ENCODE measurements around the gene RNF212B. TPM values are rescaled to one million over a fixed set of nuclear protein-coding genes. Genes with fewer than 3 reads are reported as not detected.

RNF212B gene
- total and polyA plus RNA-seq, 2 of the 13 experiments (the other 11 are each of a cell fraction or from before 2014, with no cell fraction given): 0.05 TPM; not detected in 1

DNA sequence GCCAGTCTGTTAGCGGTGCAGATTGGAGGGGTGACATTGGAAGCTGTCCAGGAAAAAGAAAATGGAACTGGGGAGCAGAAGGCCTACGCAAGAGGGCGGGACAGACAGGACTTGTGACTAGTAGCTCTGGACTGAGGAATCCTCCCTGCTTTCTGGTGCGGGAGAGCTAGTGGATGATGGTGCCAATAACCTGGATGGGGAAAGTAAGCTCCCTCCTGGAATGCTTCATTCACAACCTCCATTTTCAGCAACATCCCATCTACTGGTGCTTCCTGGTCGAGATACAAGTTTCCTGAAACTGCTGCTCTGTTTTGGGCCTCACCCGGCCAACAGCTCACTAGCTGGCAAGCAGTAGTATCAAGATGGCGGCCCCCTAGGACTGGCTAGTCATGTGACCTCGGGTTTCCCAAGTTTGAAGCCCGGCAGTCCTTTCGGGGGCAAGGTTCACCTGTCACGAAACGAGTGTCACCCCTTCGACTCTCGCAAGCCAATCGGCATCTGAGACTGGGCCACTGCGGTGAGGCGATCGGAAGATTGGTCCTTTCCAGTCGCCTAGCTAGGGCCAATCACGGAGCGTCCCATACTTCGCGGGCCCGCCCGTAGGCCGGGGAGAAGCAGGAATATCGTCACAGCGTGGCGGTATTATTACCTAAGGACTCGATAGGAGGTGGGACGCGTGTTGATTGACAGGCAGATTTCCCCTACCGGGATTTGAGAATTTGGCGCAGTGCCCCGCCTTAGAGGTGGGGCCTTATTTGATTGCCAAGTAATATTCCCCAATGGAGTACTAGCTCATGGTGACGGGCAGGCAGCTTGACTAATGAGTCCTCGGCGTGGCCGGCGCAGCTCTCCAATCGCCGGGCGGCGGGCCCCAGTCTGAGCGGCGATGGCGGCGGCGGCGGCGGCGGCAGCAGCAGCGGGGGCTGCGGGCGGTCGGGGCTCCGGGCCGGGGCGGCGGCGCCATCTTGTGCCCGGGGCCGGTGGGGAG lies 83.1 kb downstream of the RNF212B start, which contains the start of gene PABPN1 (continued):
- TF ChIP-seq, protein P1, sequence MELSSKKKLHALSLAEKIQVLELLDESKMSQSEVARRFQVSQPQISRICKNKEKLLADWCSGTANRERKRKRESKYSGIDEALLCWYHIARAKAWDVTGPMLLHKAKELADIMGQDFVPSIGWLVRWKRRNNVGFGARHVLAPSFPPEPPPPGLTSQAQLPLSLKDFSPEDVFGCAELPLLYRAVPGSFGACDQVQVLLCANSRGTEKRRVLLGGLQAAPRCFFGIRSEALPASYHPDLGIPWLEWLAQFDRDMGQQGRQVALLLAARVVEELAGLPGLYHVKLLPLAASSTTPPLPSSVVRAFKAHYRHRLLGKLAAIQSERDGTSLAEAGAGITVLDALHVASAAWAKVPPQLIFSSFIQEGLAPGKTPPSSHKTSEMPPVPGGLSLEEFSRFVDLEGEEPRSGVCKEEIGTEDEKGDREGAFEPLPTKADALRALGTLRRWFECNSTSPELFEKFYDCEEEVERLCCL (CRISPR knock-in tag; IDR thresholded peaks at IDR 0.05; ENCODE audit: borderline replicate concordance): no peak; the same call in 1 of the 2 replicates
- TF ChIP-seq, protein P2, sequence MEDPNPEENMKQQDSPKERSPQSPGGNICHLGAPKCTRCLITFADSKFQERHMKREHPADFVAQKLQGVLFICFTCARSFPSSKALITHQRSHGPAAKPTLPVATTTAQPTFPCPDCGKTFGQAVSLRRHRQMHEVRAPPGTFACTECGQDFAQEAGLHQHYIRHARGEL (CRISPR knock-in tag; IDR thresholded peaks at IDR 0.05): no peak
- TF ChIP-seq ZNF446 (CRISPR knock-in tag; IDR thresholded peaks at IDR 0.05) (peak; percentile 76; the same call in 1 of the 2 replicates), KLF13 (CRISPR knock-in tag; IDR thresholded peaks at IDR 0.05) (peak; percentile 97; the same call in 1 of the 2 replicates), KDM5B (CRISPR knock-in tag; IDR thresholded peaks at IDR 0.05; ENCODE audit: borderline replicate concordance) (peak; percentile 86), NCOA2 (CRISPR knock-in tag; IDR thresholded peaks at IDR 0.05) (peak; percentile 82), CBX1 (IDR thresholded peaks at IDR 0.05; ENCODE audit: low read depth) (peak; percentile 99), DNMT1 (CRISPR knock-in tag; IDR thresholded peaks at IDR 0.05) (0 out of 2 replicates have a peak, but pooled peaks have one; percentile 80), ZFX (CRISPR knock-in tag; IDR thresholded peaks at IDR 0.05; ENCODE audit: low read depth) (peak; percentile 98), SETDB1 (CRISPR knock-in tag; IDR thresholded peaks at IDR 0.05; ENCODE audit: borderline replicate concordance) (no peak)
- TF ChIP-seq, protein P3, sequence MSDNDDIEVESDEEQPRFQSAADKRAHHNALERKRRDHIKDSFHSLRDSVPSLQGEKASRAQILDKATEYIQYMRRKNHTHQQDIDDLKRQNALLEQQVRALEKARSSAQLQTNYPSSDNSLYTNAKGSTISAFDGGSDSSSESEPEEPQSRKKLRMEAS (IDR thresholded peaks at IDR 0.05): no peak
- TF ChIP-seq, protein P4, sequence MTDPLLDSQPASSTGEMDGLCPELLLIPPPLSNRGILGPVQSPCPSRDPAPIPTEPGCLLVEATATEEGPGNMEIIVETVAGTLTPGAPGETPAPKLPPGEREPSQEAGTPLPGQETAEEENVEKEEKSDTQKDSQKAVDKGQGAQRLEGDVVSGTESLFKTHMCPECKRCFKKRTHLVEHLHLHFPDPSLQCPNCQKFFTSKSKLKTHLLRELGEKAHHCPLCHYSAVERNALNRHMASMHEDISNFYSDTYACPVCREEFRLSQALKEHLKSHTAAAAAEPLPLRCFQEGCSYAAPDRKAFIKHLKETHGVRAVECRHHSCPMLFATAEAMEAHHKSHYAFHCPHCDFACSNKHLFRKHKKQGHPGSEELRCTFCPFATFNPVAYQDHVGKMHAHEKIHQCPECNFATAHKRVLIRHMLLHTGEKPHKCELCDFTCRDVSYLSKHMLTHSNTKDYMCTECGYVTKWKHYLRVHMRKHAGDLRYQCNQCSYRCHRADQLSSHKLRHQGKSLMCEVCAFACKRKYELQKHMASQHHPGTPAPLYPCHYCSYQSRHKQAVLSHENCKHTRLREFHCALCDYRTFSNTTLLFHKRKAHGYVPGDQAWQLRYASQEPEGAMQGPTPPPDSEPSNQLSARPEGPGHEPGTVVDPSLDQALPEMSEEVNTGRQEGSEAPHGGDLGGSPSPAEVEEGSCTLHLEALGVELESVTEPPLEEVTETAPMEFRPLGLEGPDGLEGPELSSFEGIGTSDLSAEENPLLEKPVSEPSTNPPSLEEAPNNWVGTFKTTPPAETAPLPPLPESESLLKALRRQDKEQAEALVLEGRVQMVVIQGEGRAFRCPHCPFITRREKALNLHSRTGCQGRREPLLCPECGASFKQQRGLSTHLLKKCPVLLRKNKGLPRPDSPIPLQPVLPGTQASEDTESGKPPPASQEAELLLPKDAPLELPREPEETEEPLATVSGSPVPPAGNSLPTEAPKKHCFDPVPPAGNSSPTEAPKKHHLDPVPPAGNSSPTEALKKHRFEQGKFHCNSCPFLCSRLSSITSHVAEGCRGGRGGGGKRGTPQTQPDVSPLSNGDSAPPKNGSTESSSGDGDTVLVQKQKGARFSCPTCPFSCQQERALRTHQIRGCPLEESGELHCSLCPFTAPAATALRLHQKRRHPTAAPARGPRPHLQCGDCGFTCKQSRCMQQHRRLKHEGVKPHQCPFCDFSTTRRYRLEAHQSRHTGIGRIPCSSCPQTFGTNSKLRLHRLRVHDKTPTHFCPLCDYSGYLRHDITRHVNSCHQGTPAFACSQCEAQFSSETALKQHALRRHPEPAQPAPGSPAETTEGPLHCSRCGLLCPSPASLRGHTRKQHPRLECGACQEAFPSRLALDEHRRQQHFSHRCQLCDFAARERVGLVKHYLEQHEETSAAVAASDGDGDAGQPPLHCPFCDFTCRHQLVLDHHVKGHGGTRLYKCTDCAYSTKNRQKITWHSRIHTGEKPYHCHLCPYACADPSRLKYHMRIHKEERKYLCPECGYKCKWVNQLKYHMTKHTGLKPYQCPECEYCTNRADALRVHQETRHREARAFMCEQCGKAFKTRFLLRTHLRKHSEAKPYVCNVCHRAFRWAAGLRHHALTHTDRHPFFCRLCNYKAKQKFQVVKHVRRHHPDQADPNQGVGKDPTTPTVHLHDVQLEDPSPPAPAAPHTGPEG (CRISPR knock-in tag; IDR thresholded peaks at IDR 0.05): peak; percentile 99

Data from HepG2 (cell line).